GM12875 (cell line): ENCODE results near the gene TBC1D24.

Source experiments
- H3K4me3 ChIP-seq: one replicate; pipeline ENCODE4 v1.5.1; 2011; ENCODE audit warnings: low read depth, low read length, control low read depth
- CTCF ChIP-seq: IDR thresholded peaks from 2 replicates; pipeline ENCODE4 v1.5.1; 2011; ENCODE audit warnings: low read depth, mild to moderate bottlenecking, control low read depth, inconsistent platforms, low read length, moderate library complexity, borderline replicate concordance; ENCODE audit not compliant: insufficient read depth

The TBC1D24 gene

GRCh38 chr16:2457946-2458345 is 17.0 kb upstream of the TBC1D24 start:
- H3K4me3 ChIP-seq: no peak overlapping the region
- no peak for TF ChIP-seq CTCF

- TF ChIP-seq CTCF: no peak
- peak overlapping the region; percentile 83 for H3K4me3 ChIP-seq
Measured at GRCh38 chr16:2458887-2459646, 15.9 kb upstream of the TBC1D24 start.

GRCh38 chr16:2459647-2460390 is 15.1 kb upstream of the TBC1D24 start, which contains the start of gene TEDC2:
Gene TEDC2 (plus strand): TSS chr16:2460109. CDS start chr16:2460145, 36 bp downstream.
- no peak for TF ChIP-seq CTCF
- H3K4me3 ChIP-seq: peak within 1 kb of the TSS; percentile 83

GRCh38 chr16:2460391-2460713 is 14.6 kb upstream of the TBC1D24 start:
- H3K4me3 ChIP-seq: peak overlapping the region; percentile 83
- TF ChIP-seq CTCF: no peak

GRCh38 chr16:2460916-2461315 is 14.0 kb upstream of the TBC1D24 start:
- peak overlapping the region; percentile 83 for H3K4me3 ChIP-seq
- TF ChIP-seq CTCF: no peak

GRCh38 chr16:2462031-2462866 is 12.7 kb upstream of the TBC1D24 start:
- H3K4me3 ChIP-seq: no peak overlapping the region
- TF ChIP-seq CTCF: no peak

GRCh38 chr16:2464333-2464732 is 10.6 kb upstream of the TBC1D24 start:
- H3K4me3 ChIP-seq: no peak overlapping the region
- no peak for TF ChIP-seq CTCF
